Thoracic aorta (tissue), 2 donors: Measurements from ENCODE around the gene PROX2. TPM values are rescaled to one million over a fixed set of nuclear protein-coding genes. Genes with fewer than 3 reads are reported as not detected.

Experiments used
- ATAC-seq: fragments of 150-250 bp; one replicate; pipeline ENCODE4 v1.8.0; 2017; ENCODE audit warnings: low read depth; ENCODE audit not compliant: insufficient number of reproducible peaks, low FRiP score
- DNase-seq: peaks from one replicate; pipeline ENCODE4 v3.0.0-alpha.2; 2020; ENCODE audit warnings: low spot score
- H3K27ac ChIP-seq, 2 donors: fragments of 200-600 bp; sonication (generic); 1 replicate in 1 of 2; 2 replicates in 1 of 2; pipeline ENCODE4 v1.5.1; 2016; ENCODE audit warnings: mild to moderate bottlenecking in 2 of 2, moderate library complexity in 2 of 2
- H3K27me3 ChIP-seq: fragments of 200-600 bp; sonication (generic); replicated peaks from 2 replicates; pipeline ENCODE4 v1.6.0; 2016; ENCODE audit warnings: mild to moderate bottlenecking; ENCODE audit not compliant: insufficient read depth
- H3K36me3 ChIP-seq: fragments of 200-600 bp; sonication (generic); one replicate; pipeline ENCODE4 v1.5.1; 2016
- H3K4me1 ChIP-seq, 2 donors: fragments of 200-600 bp; sonication (generic); 1 replicate in 1 of 2; 2 replicates in 1 of 2; pipeline versions ENCODE4 v1.5.1 to v1.6.0; 2016; ENCODE audit warnings: low read depth in 2 of 2, mild to moderate bottlenecking in 1 of 2; ENCODE audit not compliant: control insufficient read depth in 1 of 2
- H3K4me3 ChIP-seq: fragments of 200-600 bp; sonication (generic); 2 replicates; pipeline ENCODE4 v1.5.1; 2016; ENCODE audit warnings: mild to moderate bottlenecking
- H3K9me3 ChIP-seq: fragments of 200-600 bp; sonication (generic); 2 replicates; pipeline ENCODE4 v1.5.1; 2016
- CTCF ChIP-seq: fragments of 200-600 bp; sonication (generic); IDR thresholded peaks from one replicate; pipeline ENCODE4 v1.5.1; 2019; ENCODE audit warnings: antibody characterized with exemption
- total RNA-seq, 2 donors: library from RNA; depleted of rRNA; stranded (reverse); fragments of >200 nt; gene quantifications; one replicate each; pipeline versions ENCODE4 v1.1.0 to v1.2.3, GENCODE V29; 2016

PROX2 gene
- total RNA-seq, 2 donors from 2014 or later = not detected

GRCh38 chr14:74838166-74838565 lies 37.8 kb downstream of the PROX2 start:
- no peak for ATAC-seq
- no peak for TF ChIP-seq CTCF
- no peaks in the 10 kb centered on the region for H3K4me1 ChIP-seq
- no peak overlapping the region for H3K27ac ChIP-seq
- H3K9me3 ChIP-seq = no peaks in the 10 kb centered on the region
- no peak for DNase-seq
- H3K27me3 ChIP-seq = no peaks in the 10 kb centered on the region
- no peaks in the 10 kb centered on the region for H3K36me3 ChIP-seq
- H3K4me3 ChIP-seq = no peak overlapping the region

GRCh38 chr14:74836251-74836960 lies 39.5 kb downstream of the PROX2 start:
- TF ChIP-seq CTCF = no peak
- ATAC-seq (no peak), DNase-seq (no peak)
- Histone ChIP-seq H3K4me1 (no peaks in the 10 kb centered on the region), H3K36me3 (no peaks in the 10 kb centered on the region), H3K27ac (no peak overlapping the region), H3K9me3 (no peaks in the 10 kb centered on the region), H3K4me3 (no peak overlapping the region), H3K27me3 (no peaks in the 10 kb centered on the region)

- Histone ChIP-seq H3K4me3 (no peak overlapping the region), H3K27me3 (no peaks in the 10 kb centered on the region), H3K4me1 (no peaks in the 10 kb centered on the region), H3K36me3 (no peaks in the 10 kb centered on the region), H3K9me3 (no peaks in the 10 kb centered on the region), H3K27ac (no peak overlapping the region)
- no peak for TF ChIP-seq CTCF
- DNase-seq (no peak), ATAC-seq (no peak)
These were observed 40.2 kb downstream of the PROX2 start for GRCh38 chr14:74835645-74836250.

GRCh38 chr14:74834692-74835392 lies 41.1 kb downstream of the PROX2 start:
- H3K36me3 ChIP-seq = no peaks in the 10 kb centered on the region
- DNase-seq (no peak), ATAC-seq (no peak)
- H3K9me3 ChIP-seq = no peaks in the 10 kb centered on the region
- no peak overlapping the region for H3K4me3 ChIP-seq
- no peaks in the 10 kb centered on the region for H3K4me1 ChIP-seq
- H3K27me3 ChIP-seq = no peaks in the 10 kb centered on the region
- no peak for TF ChIP-seq CTCF
- H3K27ac ChIP-seq = no peak overlapping the region

- no peaks in the 10 kb centered on the region for H3K9me3 ChIP-seq
These were observed 43.1 kb downstream of the PROX2 start for GRCh38 chr14:74832849-74833248.

More at GRCh38 chr14:74832849-74833248, 43.1 kb downstream of the PROX2 start:
- Histone ChIP-seq H3K27ac (no peak overlapping the region), H3K4me3 (no peak overlapping the region), H3K36me3 (peaks cover 4% of the 10 kb centered on the region), H3K27me3 (no peaks in the 10 kb centered on the region), H3K4me1 (no peaks in the 10 kb centered on the region)
- DNase-seq = no peak
- no peak for ATAC-seq
- TF ChIP-seq CTCF = no peak
